HG03095 (cell line): ENCODE data around the gene REX1BD.
"Not testable (repeated sequence)": the region's sequence is repeated elsewhere in the genome, so short reads cannot be mapped to it uniquely, and the experiment has no call there.

Source experiments
- ATAC-seq: cut with Tn5 transposase; IDR thresholded peaks from one replicate; pipeline ENCODE4 v1.9.1; 2021; ENCODE audit warnings: moderate library complexity; ENCODE audit not compliant: unreplicated experiment

REX1BD gene

DNA sequence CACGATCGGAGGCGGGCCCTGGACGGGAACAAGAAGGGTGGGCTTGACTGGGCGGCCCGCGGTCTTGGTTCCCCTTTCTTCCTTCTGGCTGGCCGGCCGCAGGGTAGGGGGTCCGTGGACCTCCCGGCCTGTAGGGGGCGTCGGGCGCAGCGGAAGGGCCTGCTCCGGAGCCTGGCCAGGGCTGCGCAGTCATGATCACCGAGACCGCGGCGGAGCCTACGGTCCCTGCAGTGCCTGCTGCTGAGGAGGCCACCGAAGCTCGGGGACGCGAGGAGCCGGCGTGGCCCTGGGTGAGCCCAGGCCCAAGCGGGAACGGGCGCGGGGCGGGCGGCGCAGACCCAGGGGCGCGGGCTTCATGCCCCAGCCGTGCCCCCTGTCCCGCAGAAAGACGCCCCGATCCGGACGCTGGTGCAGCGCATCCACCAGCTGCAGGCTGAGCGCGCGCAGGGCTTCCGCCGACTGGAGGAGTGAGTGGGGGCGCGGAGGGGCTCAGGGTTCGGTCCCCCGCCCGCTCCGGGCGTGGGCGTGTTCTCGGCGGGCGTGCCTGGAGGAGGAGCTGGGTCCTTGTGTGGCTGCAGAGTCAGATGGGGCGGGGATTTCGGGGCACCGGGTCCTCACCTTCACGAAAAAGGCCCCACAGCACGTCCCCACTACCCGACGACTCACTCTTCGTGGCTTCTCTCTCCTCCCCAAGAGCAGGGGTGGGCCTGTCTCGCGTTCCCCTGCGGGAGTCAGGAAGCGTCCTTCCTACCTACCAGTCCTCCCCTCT, at the start of gene REX1BD:
TSS of gene REX1BD (plus strand) at position 188 of the 769 bp plus-strand sequence. CDS start at position 192, 4 bp downstream.
- ATAC-seq: peak; percentile 70

- no peak for ATAC-seq
Measured at GRCh38 chr19:18539372-18539771, 49.2 kb upstream of the REX1BD start.

GRCh38 chr19:18540200-18540599, 48.4 kb upstream of the REX1BD start:
- not testable (repeated sequence) for ATAC-seq

GRCh38 chr19:18541258-18541991, 47.2 kb upstream of the REX1BD start:
- ATAC-seq: no peak

GRCh38 chr19:18541992-18542940, 46.3 kb upstream of the REX1BD start:
- no peak for ATAC-seq

DNA sequence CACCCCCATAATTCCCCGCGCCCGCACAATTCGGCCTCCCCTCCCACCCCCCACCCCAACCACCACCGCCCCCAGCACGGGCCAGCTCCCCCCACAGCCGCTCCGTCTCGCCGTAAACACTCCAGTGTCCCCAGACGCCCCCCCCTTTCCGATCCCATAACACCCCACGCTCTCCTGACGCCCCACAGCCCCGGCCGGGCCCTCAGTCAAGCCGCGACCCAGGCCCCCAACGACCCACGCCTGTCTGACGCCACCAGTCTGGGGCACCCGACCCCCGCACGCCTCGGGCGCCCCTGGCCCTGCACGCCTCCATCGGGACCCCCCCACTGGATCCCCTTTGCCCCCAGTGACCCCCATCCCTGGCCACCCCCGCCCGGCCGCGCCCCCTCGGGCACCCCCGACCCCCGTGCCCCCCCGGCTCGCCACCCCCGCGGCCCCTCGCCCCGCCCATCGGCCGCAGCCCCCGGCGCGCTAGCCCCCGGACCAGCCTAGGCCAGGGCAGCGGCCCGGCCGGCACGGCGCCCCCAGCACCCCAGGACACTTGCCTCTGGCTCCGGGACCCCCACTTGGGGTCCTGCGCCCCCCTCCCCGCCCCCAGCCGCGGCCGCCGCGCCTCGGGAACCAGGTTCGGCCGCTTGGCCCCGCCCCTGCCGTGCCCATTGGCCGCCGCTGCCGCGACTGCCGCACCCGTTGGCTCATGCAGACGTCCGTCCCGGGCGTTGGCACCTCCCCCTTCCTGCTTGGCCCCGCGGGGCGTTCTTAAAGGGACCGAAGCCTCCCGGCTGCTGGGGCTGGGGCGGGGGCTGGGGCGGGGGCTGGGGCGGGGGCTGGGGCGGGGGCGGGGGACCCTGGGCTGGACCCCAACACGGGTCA, 45.4 kb upstream of the REX1BD start, which contains the start of gene FKBP8:
TSS of gene FKBP8 (minus strand) at position 633 of the 873 bp plus-strand sequence. CDS start 1,603 bp downstream, outside the sequence.
- peak; percentile 77 for ATAC-seq

DNA sequence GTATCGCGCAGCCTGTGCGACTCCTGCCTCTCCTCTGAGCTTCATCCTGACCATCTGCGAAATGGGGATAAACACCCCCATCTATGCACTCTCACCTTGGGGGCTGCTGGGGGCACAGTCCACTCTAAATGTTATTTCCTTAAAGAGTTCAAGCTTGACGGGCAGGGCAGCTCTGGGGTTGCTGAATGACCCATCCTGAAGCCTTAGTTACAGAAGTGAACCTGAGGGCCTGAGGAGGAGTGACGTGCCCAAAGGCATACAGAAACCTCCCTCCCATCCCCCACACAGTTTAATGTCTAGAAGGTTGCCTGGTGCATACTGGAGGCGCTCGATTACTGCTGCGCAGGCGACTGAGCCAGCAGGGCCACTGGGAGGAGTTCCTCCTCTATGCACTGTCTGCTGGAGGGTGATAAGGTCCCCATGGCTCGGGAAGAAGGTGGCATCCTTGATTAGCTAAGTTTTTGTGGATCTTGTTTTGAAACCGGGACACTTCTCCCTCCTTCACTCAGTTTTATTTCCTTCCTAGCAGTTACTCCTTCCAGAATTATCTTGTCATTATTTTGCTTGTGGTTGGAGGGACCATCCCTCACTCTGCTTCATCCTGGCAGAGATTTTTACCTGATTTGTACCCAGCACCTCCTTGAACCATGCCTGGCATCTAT, 44.7 kb upstream of the REX1BD start:
- peak; percentile 76 for ATAC-seq

DNA sequence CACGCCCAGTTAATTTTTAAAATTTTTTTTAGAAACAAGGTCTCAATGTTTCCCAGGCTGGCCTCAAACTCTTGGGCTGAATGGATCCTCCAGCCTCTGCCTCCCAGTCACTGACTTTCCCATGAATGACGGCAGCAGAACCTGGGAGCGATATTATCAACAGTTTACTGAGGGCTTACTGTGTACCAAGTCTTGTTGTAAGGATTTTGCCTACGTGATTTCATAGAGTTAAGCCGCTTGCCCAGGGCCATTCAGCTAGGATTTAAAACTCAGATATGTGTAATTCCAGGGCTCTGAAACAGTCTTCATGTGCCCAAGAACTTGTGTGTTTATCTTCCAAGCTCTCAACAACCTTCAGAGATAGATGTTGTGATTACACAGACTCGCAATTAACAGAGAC, 37.0 kb upstream of the REX1BD start:
- no peak for ATAC-seq

DNA sequence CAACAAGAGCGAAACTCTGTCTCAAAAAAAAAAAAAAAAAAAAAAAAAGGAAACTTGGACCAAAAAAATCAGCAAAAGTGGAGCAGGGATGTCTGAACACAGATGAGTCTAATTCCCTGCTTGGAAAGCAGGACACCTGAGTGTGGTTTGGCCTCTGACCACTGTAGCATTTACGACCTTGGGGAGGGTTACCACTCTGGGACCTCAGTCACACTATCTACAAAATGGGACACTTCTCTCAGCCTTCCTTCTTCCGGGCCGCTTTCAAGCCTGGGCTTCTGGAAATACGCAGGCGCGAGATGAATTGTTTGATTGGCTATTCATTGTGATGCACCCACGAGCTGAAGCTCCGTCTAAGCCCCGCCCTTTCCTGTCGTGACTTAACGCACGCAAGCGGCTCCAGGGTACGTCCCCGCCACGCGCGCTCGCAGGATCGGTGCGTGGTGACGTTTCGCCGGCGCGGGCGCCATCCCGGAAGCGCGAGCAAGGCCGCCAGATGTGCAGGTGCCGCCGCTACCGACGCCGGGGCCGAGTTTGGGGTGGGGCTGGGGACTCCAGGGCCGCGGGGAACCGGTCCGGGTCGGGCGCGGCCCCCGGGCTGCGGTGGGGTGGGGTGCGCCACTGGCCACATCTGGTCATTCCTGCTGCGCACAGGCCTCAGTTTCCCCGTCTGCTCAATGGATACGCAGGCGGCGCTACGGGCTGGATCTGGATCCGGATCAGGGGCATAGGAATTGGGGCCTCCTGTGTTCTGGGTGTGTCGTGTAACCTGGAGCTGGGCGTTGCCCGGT, 31.0 kb upstream of the REX1BD start, which contains the start of gene KXD1:
TSS of gene KXD1 (plus strand) at position 460 of the 791 bp plus-strand sequence. CDS start 4,187 bp downstream, outside the sequence.
- peak; percentile 79 for ATAC-seq

GRCh38 chr19:18558202-18558555, 30.4 kb upstream of the REX1BD start:
- ATAC-seq: no peak

- no peak for ATAC-seq
Measured at GRCh38 chr19:18558604-18559003, 30.0 kb upstream of the REX1BD start.

GRCh38 chr19:18559685-18560084, 28.9 kb upstream of the REX1BD start:
- no peak for ATAC-seq

- ATAC-seq: no peak
Measured at GRCh38 chr19:18562086-18562485, 26.5 kb upstream of the REX1BD start.

- ATAC-seq: no peak
Measured at GRCh38 chr19:18566953-18567352, 21.6 kb upstream of the REX1BD start.

- no peak for ATAC-seq
Measured at GRCh38 chr19:18568367-18568766, 20.2 kb upstream of the REX1BD start.

DNA sequence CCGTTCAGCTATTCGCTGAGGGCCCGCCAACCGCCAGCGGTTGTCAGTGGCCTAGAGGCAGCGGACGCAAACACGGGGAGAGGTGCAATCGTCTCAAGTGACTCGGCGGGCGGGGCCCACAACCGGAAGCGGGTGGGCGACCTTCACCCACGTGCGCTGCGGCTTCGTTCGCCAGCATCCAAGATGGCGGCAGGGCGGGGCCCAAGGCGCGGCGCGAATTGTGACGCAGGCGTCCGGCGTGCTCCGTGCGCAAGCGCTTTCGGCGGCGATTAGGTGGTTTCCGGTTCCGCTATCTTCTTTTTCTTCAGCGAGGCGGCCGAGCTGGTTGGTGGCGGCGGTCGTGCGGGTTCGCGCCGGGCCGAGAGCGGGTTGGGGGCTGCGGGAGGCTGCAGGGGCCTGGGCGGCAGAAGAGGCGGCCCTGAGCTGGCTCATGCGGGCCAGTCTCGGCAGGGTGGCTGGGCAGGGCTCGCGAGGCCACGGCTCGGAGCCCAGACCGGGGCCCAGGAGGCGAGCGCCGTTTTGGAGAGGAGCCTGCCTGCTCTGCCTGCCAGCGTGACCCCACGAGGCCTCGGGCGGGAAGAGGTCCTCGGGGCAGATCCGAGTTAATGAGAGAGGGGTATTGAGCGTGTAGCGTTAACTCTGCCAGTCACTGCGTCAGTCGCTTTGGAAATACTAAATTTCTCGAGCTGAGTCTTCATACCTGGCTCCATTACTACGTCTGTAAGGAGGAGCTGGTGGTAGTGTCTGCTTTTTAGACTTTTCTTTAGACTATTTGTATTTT, 16.8 kb upstream of the REX1BD start, which contains the start of gene UBA52:
TSS of gene UBA52 (plus strand) at position 294 of the 781 bp plus-strand sequence. CDS start 1,444 bp downstream, outside the sequence.
- peak; percentile 85 for ATAC-seq

GRCh38 chr19:18574691-18575291, 13.8 kb upstream of the REX1BD start:
- no peak for ATAC-seq
